Measurements from ENCODE around the gene SCARF2.

- TF ChIP-seq CTCF (IDR thresholded peaks at IDR 0.05) (no peak), POLR2A (IDR thresholded peaks at IDR 0.05) (no peak)
These were observed 29.8 kb downstream of the SCARF2 start for GRCh38 chr22:20407829-20408228.

Measured in esophagus squamous epithelium (tissue), 4 donors.